CD4-positive, alpha-beta T cell treated with Interferon gamma for 1 hour (primary cell): ENCODE data around the gene SLC2A13.
"Not testable (repeated sequence)": the region's sequence is repeated elsewhere in the genome, so short reads cannot be mapped to it uniquely, and the experiment has no call there.

Experiments
- DNase-seq: peaks from one replicate; pipeline ENCODE4 v3.0.0-alpha.2; 2020

SLC2A13 gene

GRCh38 chr12:39920222-39920621 is 185.7 kb downstream of the SLC2A13 start:
- DNase-seq = no peak

GRCh38 chr12:39919790-39920189 is 186.1 kb downstream of the SLC2A13 start:
- no peak for DNase-seq

GRCh38 chr12:39915249-39915648 is 190.6 kb downstream of the SLC2A13 start:
- DNase-seq = no peak

- DNase-seq = no peak
These were observed 193.5 kb downstream of the SLC2A13 start for GRCh38 chr12:39912211-39912980.

- no peak for DNase-seq
These were observed 199.6 kb downstream of the SLC2A13 start for GRCh38 chr12:39906237-39906636.

GRCh38 chr12:39905152-39905551 is 200.7 kb downstream of the SLC2A13 start:
- DNase-seq = no peak

GRCh38 chr12:39902821-39903220 is 203.1 kb downstream of the SLC2A13 start:
- no peak for DNase-seq

GRCh38 chr12:39897315-39897714 is 208.6 kb downstream of the SLC2A13 start:
- DNase-seq = no peak

- DNase-seq = not testable (repeated sequence)
These were observed 212.5 kb downstream of the SLC2A13 start for GRCh38 chr12:39893388-39893787.

- DNase-seq = no peak
These were observed 213.7 kb downstream of the SLC2A13 start for GRCh38 chr12:39892146-39892545.

GRCh38 chr12:39887856-39888255 is 218.0 kb downstream of the SLC2A13 start:
- no peak for DNase-seq

GRCh38 chr12:39886106-39886505 is 219.8 kb downstream of the SLC2A13 start:
- no peak for DNase-seq

- no peak for DNase-seq
These were observed 221.2 kb downstream of the SLC2A13 start for GRCh38 chr12:39884616-39885125.

- DNase-seq = no peak
These were observed 222.5 kb downstream of the SLC2A13 start for GRCh38 chr12:39883411-39883810.

- DNase-seq = no peak
These were observed 227.1 kb downstream of the SLC2A13 start for GRCh38 chr12:39878753-39879152.

- no peak for DNase-seq
These were observed 230.2 kb downstream of the SLC2A13 start for GRCh38 chr12:39875721-39876120.

GRCh38 chr12:39874785-39875184 is 231.1 kb downstream of the SLC2A13 start:
- no peak for DNase-seq

GRCh38 chr12:39873065-39873464 is 232.8 kb downstream of the SLC2A13 start:
- DNase-seq = no peak

- no peak for DNase-seq
These were observed 233.5 kb downstream of the SLC2A13 start for GRCh38 chr12:39872425-39872824.

GRCh38 chr12:39868328-39868725 is 237.6 kb downstream of the SLC2A13 start:
- DNase-seq = no peak

- no peak for DNase-seq
These were observed 238.1 kb downstream of the SLC2A13 start for GRCh38 chr12:39867631-39868327.

GRCh38 chr12:39866135-39866534 is 239.7 kb downstream of the SLC2A13 start:
- no peak for DNase-seq

- DNase-seq = no peak
These were observed 245.2 kb downstream of the SLC2A13 start for GRCh38 chr12:39860695-39861094.

- DNase-seq = no peak
These were observed 252.9 kb downstream of the SLC2A13 start for GRCh38 chr12:39853003-39853402.
